Heart left ventricle (tissue), 16 donors: Measurements from ENCODE around the gene YBX1. TPM values are rescaled to one million over a fixed set of nuclear protein-coding genes. Genes with fewer than 3 reads are reported as not detected.

Experiments
- ATAC-seq, 4 donors: fragments of 200-7000 bp; cut with Tn5 transposase; one replicate each; pipeline ENCODE4 v1.9.1; 2020 to 2022; ENCODE audit warnings: moderate library complexity in 4 of 4, mild to moderate bottlenecking in 3 of 4, moderate number of reproducible peaks in 1 of 4
- DNase-seq, 5 donors: peaks; one replicate each; pipeline ENCODE4 v3.0.0-alpha.2; 2020
- H3K27ac ChIP-seq, 12 donors: fragments of 200-600 bp; sonication (generic) in 4 of 12; one replicate each; pipeline versions ENCODE4 v1.5.0 to v1.8.0; 2016 to 2022; ENCODE audit warnings: mild to moderate bottlenecking in 2 of 12
- H3K27me3 ChIP-seq, 9 donors: fragments of 200-600 bp; sonication (generic) in 2 of 9; one replicate each; pipeline versions ENCODE4 v1.5.1 to v1.8.0; 2016 to 2022; ENCODE audit warnings: mild to moderate bottlenecking in 3 of 9
- H3K36me3 ChIP-seq, 9 donors: fragments of 200-600 bp; sonication (generic) in 2 of 9; one replicate each; pipeline versions ENCODE4 v1.5.0 to v1.8.0; 2018 to 2022; ENCODE audit warnings: mild to moderate bottlenecking in 2 of 9
- H3K4me1 ChIP-seq, 12 donors: fragments of 200-600 bp; sonication (generic) in 4 of 12; one replicate each; pipeline versions ENCODE4 v1.5.0 to v1.8.0; 2016 to 2022; ENCODE audit warnings: mild to moderate bottlenecking in 3 of 12
- H3K4me3 ChIP-seq, 12 donors: fragments of 200-600 bp; sonication (generic) in 4 of 12; one replicate each; pipeline versions ENCODE4 v1.5.0 to v1.8.0; 2017 to 2022; ENCODE audit warnings: mild to moderate bottlenecking in 9 of 12, moderate library complexity in 4 of 12
- H3K9me3 ChIP-seq, 12 donors: fragments of 200-600 bp; sonication (generic) in 4 of 12; one replicate each; pipeline versions ENCODE4 v1.5.0 to v1.8.0; 2016 to 2022; ENCODE audit warnings: mild to moderate bottlenecking in 1 of 12
- CTCF ChIP-seq, 12 donors: fragments of 200-600 bp; sonication (generic) in 4 of 12; IDR thresholded peaks; one replicate each; pipeline versions ENCODE4 v1.5.0 to v1.8.0; 2018 to 2022; ENCODE audit warnings: antibody characterized with exemption in 12 of 12, mild to moderate bottlenecking in 5 of 12
- POLR2A ChIP-seq, 2 donors: fragments of 450-650 bp; IDR thresholded peaks; one replicate each; pipeline ENCODE4 v1.6.1; 2017; ENCODE audit warnings: antibody characterized with exemption in 2 of 2, mild to moderate bottlenecking in 2 of 2, moderate library complexity in 2 of 2
- WGBS, 4 donors: extraction: QIAGEN DNeasy Blood & Tissue Kit in 2 of 4; methylation state at CpG; one replicate each; pipeline versions ENCODE4 v1.1.5 to v1.1.7; 2013 to 2018; 5-methylcytosine and 5-hydroxymethylcytosine counted together
- intact Hi-C, 10 donors: fragments of 100-400 bp; cut with DNase I; formaldehyde crosslinking; loops; one replicate each; pipeline versions ENCODE4 v1.11.1 to v1.14.2; 2022
- polyA plus RNA-seq, 2 donors: library from polyadenylated mRNA; stranded (reverse); fragments of 200-250 nt; gene quantifications; one replicate each; pipeline ENCODE4 v1.2.3, GENCODE V29; 2013
- total RNA-seq, 9 donors: library from RNA; depleted of rRNA in 2 of 9; stranded (reverse); fragments of >200 nt in 2 of 9; fragmentation: NEBNext Ultra II Directional in 3 of 9; extraction: Animal tissue kit (Norgen Biotek cat#: 25700) in 3 of 9; gene quantifications; one replicate each; pipeline versions ENCODE4 v1.1.0 to v1.2.4, GENCODE V29; 2016 to 2023
- donor health status: ischemic (EF 13 %, LVEDD 7.1; RV severe dilation, severe dysfunction).
- donor health status: healthy with polysubstance abuse.
- donor health status: DM: no; HTN: yes; CAD: no.
- donor health status: DM: no; HTN: no; CAD: no.
- donor health status: ischemic (EF 25% LVEDD 6.9; RV normal size, moderate dysfunction).
- donor health status: ischemic (EF 25% LVEDD 5.7; RV mildly dilated, moderate dysfunction).
- donor health status: healthy.
- donor health status: DM: yes; HTN: yes; CAD: no.
- donor health status: ischemic (EF 35%, LVEDD 5.7; RV mildly dilated, moderate dysfunction).
- donor health status: nonischemic (EF 11% LVEDD 7.7; RV severe dilation, severe dysfunction).
- donor health status: DM: yes; HTN: yes; CAD: no.
- donor health status: PGD.
- donor health status: ischemic (EF 29% LVEDD 5.4; RV normal size, mild dysfunction).
- donor health status: nonischemic (EF 23%, LVEDD 6.1; RV moderate dilation, normal function).

Gene YBX1
- total and polyA plus RNA-seq, 11 donors: 638 to 1,226 (median 788) TPM

GRCh38 chr1:42737986-42738677 lies 55.9 kb downstream of the YBX1 start:
- intact Hi-C loops: no loop called here

GRCh38 chr1:42738678-42739226 lies 56.5 kb downstream of the YBX1 start:
- Histone ChIP-seq H3K27me3 (no peaks in the 10 kb centered on the region), H3K9me3 (no peaks in the 10 kb centered on the region), H3K36me3 (no peaks in the 10 kb centered on the region), H3K27ac (no peak overlapping the region), H3K4me1 (peaks cover 0 to 18% (median 0%) of the 10 kb centered on the region in 12 donors), H3K4me3 (no peak overlapping the region)
- TF ChIP-seq POLR2A (IDR thresholded peaks at IDR 0.05): no peak
- no peak for TF ChIP-seq CTCF (IDR thresholded peaks at IDR 0.05)
- no peak for DNase-seq
- WGBS, 4 donors: 77 to 86% (median 83%) methylated on average over 8 of the region's 8 CpGs; no CpG with 5 or more reads in 1 of the 4 donors
- intact Hi-C loops: no loop called here
- ATAC-seq: no peak

More at GRCh38 chr1:42737986-42738677, 55.9 kb downstream of the YBX1 start:
- ATAC-seq (no peak), DNase-seq (no peak)
- H3K27ac ChIP-seq: no peak overlapping the region
- no peaks in the 10 kb centered on the region for H3K36me3 ChIP-seq
- TF ChIP-seq CTCF (IDR thresholded peaks at IDR 0.05): no peak
- no peak for TF ChIP-seq POLR2A (IDR thresholded peaks at IDR 0.05)
- no peaks in the 10 kb centered on the region for H3K9me3 ChIP-seq
- 87 to 90% (median 89%) methylated on average over 12 to 21 of the region's 21 CpGs for WGBS, 4 donors
- H3K4me1 ChIP-seq: peaks cover 0 to 18% (median 0%) of the 10 kb centered on the region in 12 donors
- H3K27me3 ChIP-seq: no peaks in the 10 kb centered on the region
- H3K4me3 ChIP-seq: no peak overlapping the region

DNA sequence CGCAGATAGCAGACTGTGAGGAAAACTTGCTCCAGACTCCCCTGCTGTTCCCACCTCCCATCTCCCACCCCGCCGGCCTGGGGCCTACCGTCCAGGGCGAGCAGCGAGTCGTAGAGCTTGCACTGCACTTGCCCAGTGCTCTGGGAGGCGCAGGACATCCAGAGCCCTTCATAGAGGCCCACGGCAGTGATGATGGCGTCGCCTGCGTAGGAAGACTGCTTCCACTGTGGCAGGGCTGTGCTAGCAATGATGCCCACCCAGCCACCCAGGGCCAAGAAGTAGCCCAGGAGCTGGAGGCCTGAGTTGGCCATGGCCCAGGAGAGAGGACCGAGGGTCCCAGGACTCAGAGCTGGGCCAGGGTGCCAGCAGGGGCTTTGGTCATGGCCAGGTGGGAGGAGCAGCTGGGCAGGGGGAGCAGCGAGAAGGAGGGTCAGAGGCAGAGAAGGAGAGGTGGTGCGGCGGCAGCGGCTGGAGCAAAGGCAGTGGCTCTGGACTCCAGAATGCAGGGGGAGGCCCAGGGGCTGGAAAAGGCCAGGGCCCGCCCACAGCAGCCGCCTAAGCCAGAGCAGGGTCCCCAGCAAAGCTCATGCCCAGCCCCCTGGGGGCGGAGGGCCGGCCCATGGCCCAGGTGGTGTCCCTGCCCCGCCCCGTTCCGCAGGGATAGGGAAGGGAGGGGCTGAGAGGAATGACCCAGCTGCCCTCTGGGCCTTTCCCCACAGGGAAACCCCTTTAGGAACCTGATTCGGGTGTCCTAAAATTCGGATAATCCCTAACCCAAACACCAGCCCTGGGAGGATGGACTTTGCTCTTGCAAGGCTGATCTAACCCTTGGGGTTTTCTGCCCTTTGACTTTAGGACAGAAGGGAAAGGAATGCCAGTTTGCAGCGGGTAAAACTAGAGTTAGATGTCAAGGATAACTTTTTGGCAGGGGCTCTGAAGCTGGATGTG lies 57.8 kb downstream of the YBX1 start, which contains the start of gene CLDN19:
Gene CLDN19 (minus strand): TSS at position 484 of the 948 bp plus-strand sequence. CDS start 173 bp downstream, at position 311.
- intact Hi-C loops: loop anchor here in 6 of 10 donors (10.0 kb wide), 2 partner anchors 395 to 595 kb away; no protein-coding TSS in a partner anchor
- H3K4me1 ChIP-seq: peaks cover 0 to 18% (median 0%) of the 10 kb centered on the region in 12 donors
- ATAC-seq (no peak), DNase-seq (no peak)
- no peak within 1 kb of the TSS for H3K27ac ChIP-seq
- WGBS, 4 donors: 60 to 66% (median 65%) methylated on average over 20 to 27 of the region's 27 CpGs
- H3K36me3 ChIP-seq: no peaks in the 10 kb centered on the region
- no peaks in the 10 kb centered on the region for H3K9me3 ChIP-seq
- H3K4me3 ChIP-seq: no peak within 1 kb of the TSS
- no peak for TF ChIP-seq CTCF (IDR thresholded peaks at IDR 0.05)
- TF ChIP-seq POLR2A (IDR thresholded peaks at IDR 0.05): no peak
- H3K27me3 ChIP-seq: no peaks in the 10 kb centered on the region
